Measurements from ENCODE around the gene TM9SF2.
A peak's percentile ranks its signal among the peaks of the same experiment; 100 is the strongest.
"Not testable (repeated sequence)": the region's sequence is repeated elsewhere in the genome, so short reads cannot be mapped to it uniquely, and the experiment has no call there.

Gene TM9SF2

GRCh38 chr13:99481366-99481765, 19.9 kb upstream of the TM9SF2 start:
- no peaks in the 10 kb centered on the region for H3K27me3 ChIP-seq (ENCODE audit: insufficient read depth, poor library complexity, severe bottlenecking)
- no peak overlapping the region for H3K27ac ChIP-seq (replicated peaks)
- DNase-seq (ENCODE audit: low read depth in 1 of 2, low spot score in 1 of 2), result no peak
- H3K4me3 ChIP-seq (replicated peaks; ENCODE audit: insufficient read depth, low read length), result no peak overlapping the region
- TF ChIP-seq GABPA (IDR thresholded peaks at IDR 0.05; ENCODE audit: low read depth) (no peak), CTCF (IDR thresholded peaks at IDR 0.05; ENCODE audit: insufficient read depth, low read length) (no peak)

- peak; percentile 64 for TF ChIP-seq GABPA (IDR thresholded peaks at IDR 0.05; ENCODE audit: low read depth)
- TF ChIP-seq REST (IDR thresholded peaks at IDR 0.05; ENCODE audit: insufficient replicate concordance, low read depth), result peak; percentile 45
- no peak; the same call in 1 of the 2 replicates for TF ChIP-seq SPI1 (IDR thresholded peaks at IDR 0.05; ENCODE audit: borderline replicate concordance, low read depth)
- peak; percentile 98 for TF ChIP-seq POLR2AphosphoS5 (IDR thresholded peaks at IDR 0.05; ENCODE audit: low read depth)
- H3K27ac ChIP-seq (replicated peaks), result peak overlapping the region; percentile 62
- no peak overlapping the region for H3K4me3 ChIP-seq (replicated peaks; ENCODE audit: insufficient read depth, low read length)
- no peaks in the 10 kb centered on the region for H3K27me3 ChIP-seq (ENCODE audit: insufficient read depth, poor library complexity, severe bottlenecking)
- DNase-seq (ENCODE audit: low read depth in 1 of 2, low spot score in 1 of 2), result peak; percentile 84 to 95
These were observed 16.8 kb upstream of the TM9SF2 start for GRCh38 chr13:99484473-99484872.

- no peak for TF ChIP-seq GABPA (IDR thresholded peaks at IDR 0.05; ENCODE audit: low read depth)
- TF ChIP-seq CTCF (IDR thresholded peaks at IDR 0.05; ENCODE audit: insufficient read depth, low read length), result no peak
- TF ChIP-seq SPI1 (IDR thresholded peaks at IDR 0.05; ENCODE audit: borderline replicate concordance, low read depth), result no peak
- TF ChIP-seq REST (IDR thresholded peaks at IDR 0.05; ENCODE audit: insufficient replicate concordance, low read depth), result no peak
- no peak for TF ChIP-seq POLR2AphosphoS5 (IDR thresholded peaks at IDR 0.05; ENCODE audit: low read depth)
- H3K4me3 ChIP-seq (replicated peaks; ENCODE audit: insufficient read depth, low read length), result no peak overlapping the region
- no peak for DNase-seq (ENCODE audit: low read depth in 1 of 2, low spot score in 1 of 2)
- H3K27ac ChIP-seq (replicated peaks), result no peak overlapping the region
- H3K27me3 ChIP-seq (ENCODE audit: insufficient read depth, poor library complexity, severe bottlenecking), result no peaks in the 10 kb centered on the region
These were observed 14.3 kb upstream of the TM9SF2 start for GRCh38 chr13:99486996-99487395.

- TF ChIP-seq REST (IDR thresholded peaks at IDR 0.05; ENCODE audit: insufficient replicate concordance, low read depth) (no peak), SPI1 (IDR thresholded peaks at IDR 0.05; ENCODE audit: borderline replicate concordance, low read depth) (peak; percentile 70; the same call in 1 of the 2 replicates), POLR2AphosphoS5 (IDR thresholded peaks at IDR 0.05; ENCODE audit: low read depth) (no peak)
These were observed 12.2 kb upstream of the TM9SF2 start for GRCh38 chr13:99489028-99489427.

GRCh38 chr13:99491750-99492149, 9.5 kb upstream of the TM9SF2 start:
- DNase-seq (ENCODE audit: low read depth in 1 of 2, low spot score in 1 of 2); H3K27ac ChIP-seq (replicated peaks); H3K27me3 ChIP-seq (ENCODE audit: insufficient read depth, poor library complexity, severe bottlenecking); H3K4me3 ChIP-seq (replicated peaks; ENCODE audit: insufficient read depth, low read length): not testable (repeated sequence)

More at GRCh38 chr13:99489028-99489427, 12.2 kb upstream of the TM9SF2 start:
- DNase-seq (ENCODE audit: low read depth in 1 of 2, low spot score in 1 of 2), result peak in 1 of 2 experiments; percentile 51
- Histone ChIP-seq H3K27me3 (ENCODE audit: insufficient read depth, poor library complexity, severe bottlenecking) (no peaks in the 10 kb centered on the region), H3K4me3 (replicated peaks; ENCODE audit: insufficient read depth, low read length) (no peak overlapping the region), H3K27ac (replicated peaks) (peak overlapping the region; percentile 38)

Measured in HL-60 (cell line).